GM12864 (cell line): ENCODE data around the gene TXNDC15.

Experiments
- DNase-seq: peaks from one replicate; pipeline ENCODE4 v3.0.0-alpha.2; 2011; ENCODE audit warnings: low read depth
- H3K4me3 ChIP-seq: 2 replicates; pipeline ENCODE4 v1.5.1; 2011; ENCODE audit warnings: mild to moderate bottlenecking, low read depth, low read length, control low read depth
- CTCF ChIP-seq: IDR thresholded peaks from 2 replicates; pipeline ENCODE4 v1.5.1; 2011; ENCODE audit warnings: low read depth, mild to moderate bottlenecking, moderate library complexity, low read length, control low read depth, inconsistent platforms; ENCODE audit errors: missing control alignments

Gene TXNDC15

GRCh38 chr5:134887593-134888159 is 13.5 kb downstream of the TXNDC15 start:
- H3K4me3 ChIP-seq, result no peak overlapping the region
- DNase-seq, result no peak
- no peak for TF ChIP-seq CTCF

GRCh38 chr5:134889335-134889734 is 15.2 kb downstream of the TXNDC15 start:
- no peak for TF ChIP-seq CTCF
- H3K4me3 ChIP-seq, result no peak overlapping the region
- DNase-seq, result no peak

GRCh38 chr5:134891473-134891872 is 17.3 kb downstream of the TXNDC15 start:
- no peak overlapping the region for H3K4me3 ChIP-seq
- no peak for DNase-seq
- no peak for TF ChIP-seq CTCF

- no peak overlapping the region for H3K4me3 ChIP-seq
- no peak for DNase-seq
- TF ChIP-seq CTCF, result no peak
These were observed 18.1 kb downstream of the TXNDC15 start for GRCh38 chr5:134892282-134892681.

GRCh38 chr5:134892926-134893325 is 18.8 kb downstream of the TXNDC15 start:
- DNase-seq, result no peak
- no peak for TF ChIP-seq CTCF
- no peak overlapping the region for H3K4me3 ChIP-seq

GRCh38 chr5:134893748-134894505 is 19.8 kb downstream of the TXNDC15 start:
- H3K4me3 ChIP-seq, result no peak overlapping the region
- no peak for DNase-seq
- no peak for TF ChIP-seq CTCF
